WTC11 (cell line): Measurements from ENCODE around the gene LAMB4. TPM values are rescaled to one million over a fixed set of nuclear protein-coding genes. Genes with fewer than 3 reads are reported as not detected.

Source experiments
- ATAC-seq: fragments of 200-7000 bp; cut with Tn5 transposase; 2 replicates; pipeline ENCODE4 v1.10.0; 2021; ENCODE audit warnings: mild to moderate bottlenecking, moderate library complexity
- CTCF ChIA-PET: fragments of 300-600 bp; sonication (Branson Sonifier 250); formaldehyde crosslinking; loops from one replicate; lab custom pipeline; 2021; ENCODE audit warnings: antibody characterized with exemption; lab: Charles Lee
- POLR2A ChIA-PET: fragments of 350-600 bp; sonication (Branson Sonifier 250); formaldehyde crosslinking; loops from one replicate; lab custom pipeline; 2021; ENCODE audit warnings: antibody characterized with exemption; lab: Charles Lee
- DNase-seq: peaks from one replicate; pipeline ENCODE4 v3.0.0; 2021; ENCODE audit warnings: low spot score
- H3K27ac Mint-ChIP-seq: 2 replicates; pipeline ENCODE4 v1.8.0; 2021; ENCODE audit warnings: mixed read lengths
- H3K27me3 Mint-ChIP-seq: 2 replicates; pipeline ENCODE4 v1.8.0; 2021; ENCODE audit warnings: low read depth, mild to moderate bottlenecking, moderate library complexity, mixed read lengths
- H3K36me3 Mint-ChIP-seq: 2 replicates; pipeline ENCODE4 v1.8.0; 2021; ENCODE audit warnings: mixed read lengths
- H3K4me1 Mint-ChIP-seq: 2 replicates; pipeline ENCODE4 v1.8.0; 2022; ENCODE audit warnings: mixed read lengths
- H3K4me3 Mint-ChIP-seq: 2 replicates; pipeline ENCODE4 v1.8.0; 2021; ENCODE audit warnings: mild to moderate bottlenecking, moderate library complexity, mixed read lengths
- H3K9me3 Mint-ChIP-seq: 2 replicates; pipeline ENCODE4 v1.8.0; 2021; ENCODE audit warnings: mixed read lengths
- ARID4B ChIP-seq: sonication (generic); formaldehyde crosslinking; IDR thresholded peaks from 2 replicates; pipeline ENCODE4 v1.8.0; 2023; ENCODE audit warnings: missing genetic modification reagents, mild to moderate bottlenecking, borderline replicate concordance
- CREB1 ChIP-seq: sonication (generic); formaldehyde crosslinking; IDR thresholded peaks from 2 replicates; pipeline ENCODE4 v1.8.0; 2023; ENCODE audit warnings: mild to moderate bottlenecking, missing genetic modification reagents
- CREM ChIP-seq: sonication (generic); formaldehyde crosslinking; IDR thresholded peaks from 2 replicates; pipeline ENCODE4 v1.8.1; 2022; ENCODE audit warnings: mild to moderate bottlenecking, missing genetic modification reagents, moderate library complexity
- CTCF ChIP-seq: fragments of 200-600 bp; IDR thresholded peaks from 2 replicates; pipeline ENCODE4 v1.8.0; 2022; ENCODE audit warnings: antibody characterized with exemption
- E2F1 ChIP-seq: sonication (generic); formaldehyde crosslinking; IDR thresholded peaks from 2 replicates; pipeline ENCODE4 v1.8.0; 2022; ENCODE audit warnings: mild to moderate bottlenecking, missing genetic modification reagents
- EMX1 ChIP-seq: fragments of 250-450 bp; sonication (Bioruptor Pico); IDR thresholded peaks from 2 replicates; pipeline ENCODE4 v1.8.0; 2021; ENCODE audit warnings: mild to moderate bottlenecking
- GABPB1 ChIP-seq: sonication (generic); formaldehyde crosslinking; IDR thresholded peaks from 2 replicates; pipeline ENCODE4 v1.8.1; 2023; ENCODE audit warnings: mild to moderate bottlenecking, missing genetic modification reagents
- IRF2 ChIP-seq: sonication (generic); formaldehyde crosslinking; IDR thresholded peaks from 2 replicates; pipeline ENCODE4 v1.8.0; 2022; ENCODE audit warnings: low read depth, missing genetic modification reagents, borderline replicate concordance
- JAZF1 ChIP-seq: fragments of 250-450 bp; sonication (Bioruptor Pico); IDR thresholded peaks from 2 replicates; pipeline ENCODE4 v1.9.0; 2021; ENCODE audit warnings: moderate library complexity, mild to moderate bottlenecking, inconsistent platforms
- MAX ChIP-seq: sonication (generic); formaldehyde crosslinking; IDR thresholded peaks from 2 replicates; pipeline ENCODE4 v1.8.0; 2022; ENCODE audit warnings: mild to moderate bottlenecking, missing genetic modification reagents
- MXD4 ChIP-seq: fragments of 250-450 bp; sonication (Bioruptor Pico); IDR thresholded peaks from 2 replicates; pipeline ENCODE4 v1.8.0; 2021; ENCODE audit warnings: mild to moderate bottlenecking, moderate library complexity, borderline replicate concordance
- MYBL2 ChIP-seq: sonication (generic); formaldehyde crosslinking; IDR thresholded peaks from 2 replicates; pipeline ENCODE4 v1.8.1; 2023; ENCODE audit warnings: mild to moderate bottlenecking, moderate library complexity, missing genetic modification reagents
- PRDM15 ChIP-seq: sonication (generic); formaldehyde crosslinking; IDR thresholded peaks from 2 replicates; pipeline ENCODE4 v1.8.0; 2022; ENCODE audit warnings: missing genetic modification reagents
- SOX15 ChIP-seq: fragments of 250-450 bp; sonication (Bioruptor Pico); IDR thresholded peaks from 2 replicates; pipeline ENCODE4 v1.9.0; 2021; ENCODE audit warnings: mild to moderate bottlenecking
- TEAD4 ChIP-seq: sonication (generic); formaldehyde crosslinking; IDR thresholded peaks from 2 replicates; pipeline ENCODE4 v1.8.0; 2022; ENCODE audit warnings: mild to moderate bottlenecking, missing genetic modification reagents
- TP53 ChIP-seq: sonication (generic); formaldehyde crosslinking; IDR thresholded peaks from 2 replicates; pipeline ENCODE4 v1.8.1; 2023; ENCODE audit warnings: mild to moderate bottlenecking, missing genetic modification reagents
- USF1 ChIP-seq: sonication (generic); formaldehyde crosslinking; IDR thresholded peaks from 2 replicates; pipeline ENCODE4 v1.8.0; 2022; ENCODE audit warnings: mild to moderate bottlenecking, missing genetic modification reagents
- ZBTB43 ChIP-seq: sonication (generic); formaldehyde crosslinking; IDR thresholded peaks from 2 replicates; pipeline ENCODE4 v1.8.1; 2023; ENCODE audit warnings: mild to moderate bottlenecking, missing genetic modification reagents
- ZMAT4 ChIP-seq: fragments of 250-450 bp; sonication (Bioruptor Pico); IDR thresholded peaks from 2 replicates; pipeline ENCODE4 v1.9.0; 2021; ENCODE audit warnings: mild to moderate bottlenecking
- ZNF138 ChIP-seq: sonication (generic); formaldehyde crosslinking; conservative IDR thresholded peaks from 2 replicates; pipeline ENCODE4 v1.8.1; 2022; ENCODE audit warnings: mild to moderate bottlenecking, moderate library complexity, missing genetic modification reagents
- ZNF317 ChIP-seq: sonication (generic); formaldehyde crosslinking; IDR thresholded peaks from 2 replicates; pipeline ENCODE4 v1.8.1; 2023; ENCODE audit warnings: low read depth, mild to moderate bottlenecking, moderate library complexity, missing genetic modification reagents, borderline replicate concordance
- ZNF396 ChIP-seq: fragments of 250-450 bp; sonication (Bioruptor Pico); IDR thresholded peaks from 2 replicates; pipeline ENCODE4 v1.8.0; 2021; ENCODE audit warnings: mild to moderate bottlenecking, moderate library complexity, borderline replicate concordance
- ZNF423 ChIP-seq: fragments of 250-450 bp; sonication (Bioruptor Pico); IDR thresholded peaks from 2 replicates; pipeline ENCODE4 v2.1.2; 2022; ENCODE audit warnings: mild to moderate bottlenecking, moderate library complexity
- total RNA-seq: library from RNA; stranded (reverse); gene quantifications from 3 replicates; pipeline ENCODE4 v1.2.3, GENCODE V29; 2021

LAMB4 gene
- total RNA-seq, 1 experiment from 2014 or later, result not detected

- DNase-seq (no peak), ATAC-seq (no peak)
- Mint-ChIP-seq H3K36me3 (peaks cover 7% of the 10 kb centered on the region), H3K4me3 (no peak overlapping the region), H3K9me3 (peaks cover 9% of the 10 kb centered on the region), H3K27ac (no peak overlapping the region), H3K27me3 (no peaks in the 10 kb centered on the region), H3K4me1 (peaks cover 19% of the 10 kb centered on the region)
- CTCF ChIA-PET, result no interaction called here
- TF ChIP-seq E2F1 (CRISPR knock-in tag), result no peak
- no peak for TF ChIP-seq JAZF1 (CRISPR knock-in tag)
- no peak for TF ChIP-seq SOX15 (CRISPR knock-in tag)
- TF ChIP-seq TEAD4, result no peak
- TF ChIP-seq CTCF, result no peak
- POLR2A ChIA-PET, result no interaction called here
Observed at GRCh38 chr7:108077709-108078108, 52.5 kb downstream of the LAMB4 start.

GRCh38 chr7:108076156-108076555 lies 54.0 kb downstream of the LAMB4 start:
- TF ChIP-seq ZNF317 (CRISPR knock-in tag), result no peak
- no peak for TF ChIP-seq USF1 (CRISPR knock-in tag)
- no peak for TF ChIP-seq ZNF396 (CRISPR knock-in tag)
- TF ChIP-seq CREB1 (CRISPR knock-in tag), result no peak
- TF ChIP-seq CREM, result no peak
- TF ChIP-seq MAX (CRISPR knock-in tag), result no peak
- TF ChIP-seq GABPB1, result no peak
- TF ChIP-seq EMX1 (CRISPR knock-in tag), result no peak
- no peak for TF ChIP-seq IRF2
- no peak for TF ChIP-seq MYBL2 (CRISPR knock-in tag)
- no peak for TF ChIP-seq ARID4B (CRISPR knock-in tag)
- no peak for TF ChIP-seq PRDM15 (CRISPR knock-in tag)
- TF ChIP-seq ZBTB43, result no peak
- TF ChIP-seq ZNF138, result no peak
- no peak for TF ChIP-seq TP53 (CRISPR knock-in tag)
- no peak for TF ChIP-seq MXD4 (CRISPR knock-in tag)
- TF ChIP-seq ZMAT4 (CRISPR knock-in tag), result no peak
- TF ChIP-seq ZNF423 (CRISPR knock-in tag), result no peak
- Mint-ChIP-seq H3K27ac (no peak overlapping the region), H3K4me1 (peaks cover 19% of the 10 kb centered on the region), H3K9me3 (peaks cover 1% of the 10 kb centered on the region), H3K36me3 (peaks cover under 1% of the 10 kb centered on the region; the same call in 1 of the 2 replicates), H3K27me3 (no peaks in the 10 kb centered on the region), H3K4me3 (no peak overlapping the region)
- DNase-seq (no peak), ATAC-seq (no peak)
- CTCF ChIA-PET, result no interaction called here
- POLR2A ChIA-PET, result no interaction called here
